Measurements from ENCODE around the gene CBLN1.

The CBLN1 gene

GRCh38 chr16:49281480-49281842 lies at the start of gene CBLN1:
Gene CBLN1 (minus strand): TSS chr16:49281838. CDS start chr16:49281465, 373 bp downstream.
- DNase-seq: no peak

GRCh38 chr16:49330562-49331201 lies 49.0 kb upstream of the CBLN1 start:
- DNase-seq: no peak

- DNase-seq: no peak
Measured at GRCh38 chr16:49328325-49328724, 46.7 kb upstream of the CBLN1 start.

GRCh38 chr16:49327466-49327865 lies 45.8 kb upstream of the CBLN1 start:
- no peak for DNase-seq

- DNase-seq: no peak
Measured at GRCh38 chr16:49324703-49325102, 43.1 kb upstream of the CBLN1 start.

GRCh38 chr16:49315602-49316001 lies 34.0 kb upstream of the CBLN1 start:
- DNase-seq: no peak

GRCh38 chr16:49312389-49312985 lies 30.8 kb upstream of the CBLN1 start:
- no peak for DNase-seq

- DNase-seq: no peak
Measured at GRCh38 chr16:49311823-49312222, 30.2 kb upstream of the CBLN1 start.

- no peak for DNase-seq
Measured at GRCh38 chr16:49307176-49307575, 25.5 kb upstream of the CBLN1 start.

GRCh38 chr16:49305406-49305805 lies 23.8 kb upstream of the CBLN1 start:
- no peak for DNase-seq

GRCh38 chr16:49292413-49292812 lies 10.8 kb upstream of the CBLN1 start:
- DNase-seq: no peak

GRCh38 chr16:49287572-49287971 lies 5.9 kb upstream of the CBLN1 start:
- no peak for DNase-seq

- DNase-seq: no peak
Measured at GRCh38 chr16:49284962-49285361, 3.3 kb upstream of the CBLN1 start.

GRCh38 chr16:49283376-49284049 lies 1.9 kb upstream of the CBLN1 start:
- DNase-seq: no peak

GRCh38 chr16:49282690-49283375 lies 1.2 kb upstream of the CBLN1 start:
- no peak for DNase-seq

- peak in 1 of 6 experiments; percentile 1 for DNase-seq
Measured at GRCh38 chr16:49281843-49282642, 405 bp upstream of the CBLN1 start.

GRCh38 chr16:49280841-49281371 lies 732 bp downstream of the CBLN1 start:
- DNase-seq: no peak

GRCh38 chr16:49280105-49280741 lies 1.4 kb downstream of the CBLN1 start:
- DNase-seq: no peak

GRCh38 chr16:49278944-49279725 lies 2.5 kb downstream of the CBLN1 start:
- DNase-seq: no peak

- DNase-seq: no peak
Measured at GRCh38 chr16:49278567-49278827, 3.1 kb downstream of the CBLN1 start.

- no peak for DNase-seq
Measured at GRCh38 chr16:49277766-49278566, 3.7 kb downstream of the CBLN1 start.

All from stimulated activated naive CD4-positive, alpha-beta T cell (primary cell).